GM18868 (cell line): ENCODE results near the gene LCLAT1.
"Not testable (repeated sequence)": the region's sequence is repeated elsewhere in the genome, so short reads cannot be mapped to it uniquely, and the experiment has no call there.

Source experiments
- ATAC-seq: cut with Tn5 transposase; IDR thresholded peaks from one replicate; pipeline ENCODE4 v1.9.1; 2021; ENCODE audit warnings: mild to moderate bottlenecking, moderate library complexity; ENCODE audit not compliant: unreplicated experiment

Gene LCLAT1

DNA sequence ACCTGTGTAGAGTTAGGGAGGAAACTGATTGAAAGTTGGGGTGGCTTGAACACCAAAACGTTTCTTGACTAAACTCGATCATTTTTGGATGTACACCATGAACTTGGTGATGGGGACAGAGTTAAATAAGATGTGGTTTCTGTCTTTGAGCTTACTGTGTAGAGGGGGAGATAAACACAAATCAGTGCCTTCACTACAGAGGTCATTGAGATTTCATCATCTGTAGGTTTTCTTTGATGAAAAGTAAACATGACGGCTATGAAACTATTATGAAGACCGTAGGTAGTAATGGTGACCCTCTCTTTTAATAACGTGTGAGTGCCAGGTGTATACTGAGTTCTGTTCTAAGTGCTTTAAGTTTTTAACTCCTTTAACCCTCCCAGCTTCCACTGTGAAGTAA is 6.5 kb downstream of the LCLAT1 start:
- no peak for ATAC-seq

DNA sequence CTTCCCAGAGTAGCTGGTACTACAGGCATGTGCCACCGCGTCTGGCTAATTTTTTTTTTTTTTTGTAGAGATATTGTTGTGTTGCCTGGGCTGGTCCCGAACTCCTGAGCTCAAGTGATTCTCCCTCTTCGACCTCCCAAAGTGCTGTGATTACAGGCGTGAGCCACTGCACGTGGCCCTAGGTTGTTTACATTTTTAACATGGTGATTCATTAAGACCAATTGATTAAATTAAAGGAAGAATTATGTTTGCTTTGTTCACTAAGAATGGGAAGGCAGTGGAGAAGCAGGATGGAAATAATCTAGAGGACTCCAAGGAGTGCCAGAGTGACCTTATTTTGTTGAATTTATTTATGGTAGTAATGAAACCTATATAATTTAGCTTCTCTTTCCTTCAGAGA is 7.5 kb downstream of the LCLAT1 start:
- no peak for ATAC-seq

DNA sequence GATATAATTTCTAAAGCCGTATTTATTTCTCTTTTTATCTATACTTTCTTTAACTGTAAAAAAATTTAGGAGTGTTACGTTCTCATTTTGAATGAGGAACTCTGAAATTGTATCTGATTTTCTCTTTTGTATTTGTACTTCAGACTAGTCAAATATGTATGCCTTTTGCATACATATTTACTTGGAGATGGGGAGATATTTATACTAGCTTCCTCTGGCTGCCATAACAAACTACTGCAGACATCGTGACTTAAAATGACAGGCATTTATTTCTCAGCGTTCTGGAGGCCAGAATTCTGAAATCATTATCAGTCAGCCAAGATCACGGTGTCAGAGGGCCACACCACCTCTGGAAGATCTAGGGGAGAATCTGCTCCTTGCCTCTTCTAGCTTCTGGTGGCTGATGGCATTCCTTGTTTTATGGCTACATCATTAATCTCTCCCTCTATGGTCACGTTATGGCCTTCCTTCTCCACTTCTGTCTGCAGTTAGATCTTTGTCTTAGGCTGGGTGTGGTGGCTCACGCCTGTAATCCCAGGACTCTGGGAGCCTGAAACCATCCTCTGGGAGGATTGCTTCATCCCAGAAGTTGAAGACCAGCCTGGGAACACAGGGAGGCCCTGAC is 8.2 kb downstream of the LCLAT1 start:
- ATAC-seq: no peak

DNA sequence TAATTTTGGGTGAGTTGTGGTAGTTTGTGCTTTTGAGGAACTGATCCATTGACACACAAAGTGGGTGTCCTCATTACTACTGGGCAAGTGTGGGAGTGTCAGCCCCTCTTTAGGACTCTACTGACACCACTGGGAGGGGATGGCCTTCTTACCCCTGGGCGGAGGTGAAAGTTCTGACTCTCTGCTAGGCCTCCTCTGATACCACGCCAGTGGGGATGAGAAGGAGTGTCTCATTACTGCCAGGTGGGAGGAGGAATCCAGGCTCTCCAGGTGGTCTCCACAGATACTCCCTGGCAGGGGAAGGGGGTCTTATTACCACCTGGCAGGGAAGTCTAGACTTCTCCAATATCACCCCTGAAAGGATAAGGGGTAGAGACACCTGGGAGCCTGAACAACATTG is 9.1 kb downstream of the LCLAT1 start:
- no peak for ATAC-seq

DNA sequence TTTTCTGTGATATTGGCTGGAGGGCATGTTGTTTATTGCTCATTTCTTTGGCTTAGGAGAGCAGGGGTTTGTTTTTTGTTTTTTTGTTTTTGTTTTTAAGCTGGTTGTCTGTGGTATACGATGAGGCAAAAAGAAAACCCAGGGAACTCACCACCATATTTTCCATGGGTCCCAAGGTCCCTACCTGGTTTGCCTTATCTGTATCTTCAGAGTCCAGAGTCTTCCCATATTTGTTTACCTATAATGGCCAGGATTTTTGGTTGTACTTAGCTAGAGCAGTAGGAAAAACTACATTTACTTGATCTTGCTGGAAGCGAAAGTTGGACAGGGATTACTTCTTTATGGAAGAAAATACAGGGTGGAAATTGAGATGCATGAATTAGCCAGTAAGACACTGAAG is 9.5 kb downstream of the LCLAT1 start:
- no peak for ATAC-seq

DNA sequence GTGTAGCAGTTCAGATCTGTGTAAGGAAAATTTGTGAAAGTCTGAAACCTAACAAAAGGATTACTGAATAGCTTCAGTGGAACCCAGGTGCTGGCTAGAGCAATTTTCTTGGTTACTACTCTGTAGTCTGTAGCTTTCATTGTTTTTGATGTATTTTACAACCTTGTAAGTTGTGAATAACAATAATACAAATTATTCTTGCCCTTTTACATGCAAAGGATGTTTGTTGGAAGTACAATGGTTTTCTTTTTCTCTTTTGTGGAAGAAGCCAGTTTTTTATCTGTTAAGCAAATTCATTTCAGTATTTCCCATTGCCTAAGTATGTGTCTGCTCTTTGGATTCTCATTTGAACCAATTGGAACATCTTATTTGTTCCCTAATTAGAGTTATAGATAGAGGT is 10.2 kb downstream of the LCLAT1 start:
- ATAC-seq: no peak

DNA sequence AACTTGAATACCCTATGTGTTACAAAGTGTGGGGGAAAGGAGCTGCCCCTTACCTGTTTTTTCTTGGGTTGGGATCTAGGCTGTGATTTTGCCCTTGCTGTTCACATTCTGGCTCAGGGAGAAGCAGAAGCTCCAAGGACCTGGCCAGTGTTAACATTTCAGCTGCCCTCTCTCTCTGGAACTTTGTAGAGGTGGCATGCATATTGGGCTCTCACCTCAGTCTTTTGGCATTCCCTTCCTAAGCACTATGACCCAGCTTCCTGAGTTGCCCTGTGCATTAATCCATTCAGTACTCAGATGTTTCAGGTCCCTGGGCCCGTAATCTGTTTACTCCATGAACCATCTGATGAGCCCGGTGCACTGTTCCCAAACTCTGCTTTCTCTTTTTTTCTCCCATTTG is 12.1 kb downstream of the LCLAT1 start:
- ATAC-seq: no peak

DNA sequence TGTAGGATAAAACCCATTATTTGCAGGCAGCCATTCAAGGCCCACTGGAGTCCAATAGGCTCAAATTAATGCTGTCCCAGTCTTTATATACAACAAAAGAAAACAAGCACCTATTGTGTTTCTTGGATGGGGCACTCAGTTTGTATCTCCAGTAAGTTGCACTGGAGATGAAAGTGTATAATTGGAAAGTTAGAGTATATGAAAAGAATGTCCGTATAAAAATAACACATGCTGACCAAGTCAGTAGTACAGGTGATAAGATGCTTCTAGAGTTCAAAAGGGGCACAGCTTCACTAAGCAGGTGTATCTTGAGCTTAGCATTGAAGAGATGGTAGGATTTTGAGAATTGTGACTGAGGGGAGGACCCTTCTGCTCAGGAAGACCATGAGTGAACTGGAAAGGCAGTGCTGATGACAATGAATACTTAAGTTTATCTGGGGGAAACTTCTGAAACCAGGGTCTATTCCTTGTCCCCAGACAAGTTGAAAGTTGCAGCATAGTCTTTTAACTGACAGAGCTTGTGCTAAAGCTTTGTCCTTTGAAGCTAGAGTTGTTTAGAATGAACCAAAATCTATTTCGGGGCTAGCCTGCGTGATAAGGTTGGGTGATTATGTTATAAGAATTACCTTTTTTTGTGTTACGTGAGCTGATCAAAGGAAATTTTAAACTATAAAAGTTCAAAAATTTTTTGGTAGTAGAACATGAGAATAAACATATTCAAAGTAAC is 15.2 kb downstream of the LCLAT1 start:
- ATAC-seq: no peak

DNA sequence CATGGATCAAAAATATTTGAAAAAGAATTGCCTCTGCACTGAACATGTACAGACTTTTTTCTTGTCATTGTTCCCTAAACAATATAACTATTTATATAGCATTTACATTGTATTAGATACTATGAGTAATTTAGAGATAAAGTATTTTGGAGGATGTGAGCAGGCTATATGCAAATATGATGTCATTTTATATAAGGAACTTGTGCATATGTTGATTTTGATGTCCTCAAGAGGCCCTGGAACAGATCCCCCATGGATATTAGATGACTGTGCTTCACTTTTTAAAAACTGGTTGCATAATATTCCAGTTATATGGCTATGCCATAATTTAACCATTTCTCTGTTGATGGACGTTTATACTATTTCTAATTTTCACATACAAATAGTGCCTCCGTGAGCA is 16.5 kb downstream of the LCLAT1 start:
- no peak for ATAC-seq

DNA sequence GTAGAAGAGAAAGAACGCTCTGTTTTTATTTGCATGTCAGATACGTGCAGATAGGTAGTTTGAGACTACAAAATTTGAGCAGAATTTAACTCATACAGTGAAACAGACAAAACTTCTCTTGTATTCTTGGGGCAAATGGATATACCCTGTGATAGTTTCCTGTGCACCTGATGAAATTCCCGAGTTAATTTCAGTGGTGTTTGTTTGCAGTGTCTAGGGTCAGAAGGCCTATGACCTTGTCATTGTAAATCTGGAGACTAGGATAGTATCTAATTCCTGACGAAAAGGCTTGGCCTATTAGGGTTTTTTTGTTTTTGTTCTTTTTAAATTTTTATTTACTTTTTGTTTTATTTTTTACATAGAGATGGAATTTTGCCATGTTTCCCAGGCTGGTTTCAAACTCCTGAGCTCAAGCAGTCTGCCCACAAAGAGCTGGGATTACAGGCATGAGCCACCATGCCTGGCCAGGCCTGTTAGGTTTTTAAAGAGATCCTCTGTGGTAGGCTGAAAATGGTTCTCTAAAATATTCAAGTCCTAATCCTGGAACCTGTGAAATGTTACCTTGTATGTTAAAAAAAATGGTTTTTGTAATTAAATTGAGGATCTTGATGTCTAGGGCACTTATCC is 17.6 kb downstream of the LCLAT1 start:
- ATAC-seq: no peak

DNA sequence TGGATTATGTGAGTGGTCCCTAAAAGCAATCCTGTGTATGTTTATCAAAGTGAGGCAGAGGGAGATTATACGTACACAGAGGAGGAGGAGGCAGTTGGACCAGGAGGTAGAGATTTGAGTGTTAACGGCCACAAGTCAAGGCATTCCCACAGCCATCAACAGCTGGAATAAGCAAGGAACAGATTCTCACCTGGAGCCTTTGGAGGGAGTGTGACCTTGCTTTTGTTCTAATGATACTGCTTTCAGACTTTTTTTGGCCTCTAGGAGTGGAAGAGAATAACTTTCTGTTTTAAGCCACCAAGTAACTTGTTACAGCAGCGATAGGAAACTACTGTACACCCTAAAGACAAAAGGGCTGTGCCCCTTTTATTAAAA is 18.1 kb downstream of the LCLAT1 start:
- no peak for ATAC-seq

DNA sequence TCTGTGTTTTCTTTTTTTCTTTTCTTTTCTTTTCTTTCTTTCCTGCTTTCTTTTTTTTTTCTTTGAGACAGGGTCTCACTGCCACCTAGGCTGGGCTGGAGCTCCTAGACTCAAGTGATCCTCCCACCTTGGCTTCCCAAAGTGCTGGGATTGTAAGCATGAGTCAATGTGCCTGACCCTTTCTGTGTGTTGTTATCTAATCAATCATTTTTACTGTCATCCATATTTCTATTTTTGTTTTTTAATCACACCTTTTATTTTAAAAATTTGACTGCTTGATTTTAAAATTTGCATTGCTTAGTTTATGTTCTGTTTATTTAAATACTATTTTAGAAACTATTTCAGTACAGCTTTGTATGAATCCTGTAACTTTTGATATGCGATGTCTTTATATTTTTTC is 19.2 kb downstream of the LCLAT1 start:
- no peak for ATAC-seq

DNA sequence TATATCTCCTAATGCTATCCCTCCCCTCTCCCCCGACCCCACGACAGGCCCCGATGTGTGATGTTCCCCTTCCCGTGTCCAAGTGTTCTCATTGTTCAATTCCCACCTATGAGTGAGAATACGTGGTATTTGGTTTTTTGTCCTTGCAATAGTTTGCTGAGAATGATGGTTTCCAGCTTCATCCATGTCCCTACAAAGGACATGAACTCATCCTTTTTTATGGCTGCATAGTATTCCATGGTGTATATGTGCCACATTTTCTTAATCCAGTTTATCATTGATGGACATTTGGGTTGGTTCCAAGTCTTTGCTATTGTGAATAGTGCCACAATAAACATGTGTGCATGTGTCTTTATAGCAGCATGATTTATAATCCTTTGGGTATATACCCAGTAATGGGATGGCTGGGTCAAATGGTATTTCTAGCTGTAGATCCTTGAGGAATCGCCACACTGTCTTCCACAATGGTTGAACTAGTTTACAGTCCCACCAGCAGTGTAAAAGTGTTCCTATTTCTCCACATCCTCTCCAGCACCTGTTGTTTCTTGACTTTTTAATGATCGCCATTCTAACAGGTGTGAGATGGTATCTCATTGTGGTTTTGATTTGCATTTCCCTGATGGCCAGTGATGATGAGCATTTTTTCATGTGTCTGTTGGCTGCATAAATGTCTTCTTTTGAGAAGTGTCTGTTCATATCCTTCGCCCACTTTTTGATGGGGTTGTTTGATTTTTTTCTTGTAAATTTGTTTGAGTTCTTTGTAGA is 20.2 kb downstream of the LCLAT1 start:
- not testable (repeated sequence) for ATAC-seq

DNA sequence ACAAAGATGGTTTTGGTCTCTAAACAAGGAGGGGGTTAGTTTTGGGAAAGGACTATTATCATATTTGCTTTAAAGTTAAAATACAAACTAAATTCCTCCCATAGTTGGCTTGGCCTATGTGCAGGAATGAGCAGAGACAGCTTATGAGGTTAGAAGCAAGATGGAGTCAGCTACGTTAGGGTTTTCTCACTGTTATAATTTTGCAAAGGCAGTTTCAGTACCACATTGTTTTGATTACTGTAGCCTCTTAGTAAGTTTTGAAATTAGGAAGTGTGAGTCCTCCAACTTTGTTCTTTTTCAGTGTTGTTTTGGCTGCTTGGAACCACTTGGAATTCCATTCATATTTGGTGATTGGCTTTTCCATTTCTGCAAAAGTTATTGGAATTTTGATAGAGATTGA is 23.4 kb downstream of the LCLAT1 start:
- no peak for ATAC-seq

DNA sequence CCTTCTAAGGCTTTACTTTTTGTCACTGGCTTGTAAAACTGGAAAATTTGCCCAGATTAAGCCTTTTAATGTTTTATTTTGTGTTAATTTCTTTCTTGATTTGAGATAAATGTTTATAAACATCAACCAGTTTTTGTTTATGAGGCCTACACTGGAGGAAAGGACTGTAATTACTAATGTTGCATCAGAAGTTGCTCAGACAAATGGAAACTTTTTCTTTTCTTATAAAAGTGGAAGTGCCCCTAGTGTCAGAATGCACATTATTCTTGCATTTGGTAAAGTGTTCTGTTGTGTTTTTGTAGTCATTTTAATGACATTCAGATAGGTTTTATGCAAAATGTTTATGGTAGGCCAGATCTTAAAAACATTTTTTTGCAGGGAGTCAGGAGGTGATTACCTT is 25.3 kb downstream of the LCLAT1 start:
- no peak for ATAC-seq

DNA sequence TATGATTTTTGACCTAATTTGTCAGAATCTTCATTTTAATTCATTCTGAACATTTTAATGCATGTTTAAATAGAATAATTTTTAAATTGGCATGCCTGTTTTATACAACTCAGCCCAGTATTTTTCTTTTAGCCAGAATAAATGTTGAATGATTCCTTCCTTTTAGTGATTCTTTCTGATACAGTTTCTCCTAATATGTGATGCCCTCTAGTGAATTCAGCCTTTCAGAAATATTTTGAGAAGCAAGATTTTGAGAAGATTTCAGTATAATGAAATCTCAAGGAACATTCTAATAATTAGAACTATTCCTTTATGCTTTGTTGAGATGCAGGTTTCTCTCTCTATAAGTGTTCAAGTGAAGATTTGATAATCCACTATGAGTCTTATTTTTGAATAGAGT is 28.5 kb downstream of the LCLAT1 start:
- ATAC-seq: no peak

DNA sequence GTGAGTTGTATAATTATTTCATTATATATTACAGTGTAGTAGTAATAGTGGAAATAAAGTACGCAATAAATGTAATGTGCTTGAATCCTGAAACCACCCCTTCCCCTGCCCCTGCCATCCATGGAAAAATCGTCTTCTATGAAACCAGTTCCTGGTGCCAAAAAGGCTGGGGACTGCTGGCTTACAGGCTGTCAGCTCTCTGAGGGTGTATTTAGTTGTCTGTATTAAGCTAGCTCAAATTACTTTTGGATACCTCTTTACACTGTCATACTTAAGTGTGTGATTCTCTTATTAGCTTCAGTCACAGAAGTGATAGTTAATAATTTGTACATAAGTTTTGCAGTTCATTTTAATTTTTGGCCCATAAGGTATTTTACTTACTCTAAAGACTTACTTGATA is 29.6 kb downstream of the LCLAT1 start:
- no peak for ATAC-seq

DNA sequence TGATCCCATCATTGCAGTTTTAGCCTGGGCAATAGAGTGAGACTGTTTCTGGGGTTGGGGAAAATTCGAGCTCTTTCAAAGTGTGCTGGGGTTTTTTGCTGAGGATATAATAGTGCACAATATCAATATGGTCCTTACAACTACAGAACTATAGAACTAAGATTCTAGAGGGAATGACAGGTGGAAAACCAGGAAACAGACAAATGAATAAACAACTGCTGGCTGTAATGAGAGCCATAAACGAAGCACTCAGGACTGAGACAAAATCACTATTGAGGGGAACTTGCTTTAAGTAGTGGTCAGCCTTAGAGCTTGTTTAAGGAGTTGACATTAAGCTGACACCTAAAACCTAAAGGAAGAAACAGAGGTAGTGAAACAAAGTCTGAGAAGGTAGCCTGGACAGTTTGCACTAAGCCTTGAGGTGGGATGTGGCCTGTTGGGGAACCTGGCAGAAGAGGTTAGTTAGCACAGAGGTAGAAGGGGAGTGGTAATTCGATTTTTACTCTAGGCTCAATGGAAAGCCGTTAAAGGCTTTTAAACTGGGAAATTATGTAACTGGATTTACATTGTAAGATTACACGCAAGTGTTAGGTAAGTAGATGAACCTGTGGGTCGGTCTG is 33.8 kb downstream of the LCLAT1 start:
- no peak for ATAC-seq

DNA sequence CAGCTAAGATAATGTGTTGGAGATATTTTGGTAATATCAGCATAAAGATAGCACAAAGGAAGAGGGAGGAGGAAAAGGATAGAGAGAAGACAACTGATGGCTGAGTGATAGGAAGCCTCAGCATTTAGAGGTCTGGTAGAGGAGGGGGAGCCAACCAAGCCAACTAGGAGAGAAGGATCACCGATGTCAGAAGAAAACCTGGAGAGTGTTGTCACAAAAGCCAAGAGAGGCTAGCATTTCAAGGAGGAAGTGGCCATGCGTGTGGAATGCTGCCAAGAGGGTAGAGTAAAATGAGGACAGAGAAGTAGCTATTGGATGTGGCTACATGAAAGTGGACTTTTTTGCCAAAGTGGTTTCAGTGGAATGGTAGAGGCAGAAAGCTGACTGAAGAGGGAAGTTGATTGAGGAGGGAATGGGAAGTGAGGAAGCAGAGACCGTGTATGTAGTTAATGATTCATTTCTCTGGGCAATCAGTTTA is 34.3 kb downstream of the LCLAT1 start:
- no peak for ATAC-seq

DNA sequence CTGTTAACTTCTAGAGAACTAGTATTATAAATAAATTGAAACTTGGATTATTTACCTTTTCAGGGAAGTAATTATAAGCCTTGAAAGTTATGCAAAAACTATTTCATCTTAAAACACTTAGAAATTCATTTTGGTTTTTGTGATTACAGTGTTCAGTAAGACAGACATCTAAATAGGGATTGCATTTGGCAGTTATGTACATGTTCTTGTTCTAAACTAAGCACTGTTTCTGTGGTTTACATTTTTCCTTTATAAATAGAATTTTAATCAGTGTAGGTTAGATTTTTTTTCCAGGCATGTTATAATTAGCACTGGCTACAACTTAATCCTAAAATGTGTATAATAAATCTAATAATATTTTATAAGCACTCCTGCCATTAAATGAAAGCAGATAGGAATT is 35.0 kb downstream of the LCLAT1 start:
- ATAC-seq: no peak

DNA sequence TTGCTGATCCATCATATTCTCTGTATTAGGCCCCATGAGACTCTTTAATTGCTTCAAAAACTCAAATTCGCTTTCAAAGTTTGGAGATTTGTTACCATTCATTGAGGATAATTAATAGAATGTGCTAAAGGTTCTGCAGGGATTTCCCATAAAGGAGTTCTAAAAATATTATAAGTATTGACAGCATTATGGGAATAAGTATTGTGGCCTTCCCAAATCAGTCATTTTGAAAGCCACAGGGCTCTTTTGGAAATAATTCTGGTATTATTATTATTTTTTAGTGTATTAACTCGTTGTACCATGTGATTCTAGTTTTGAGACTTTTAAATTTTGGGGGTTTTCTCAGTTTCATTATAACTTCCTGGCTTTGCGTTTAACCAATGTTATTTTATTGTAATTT is 37.1 kb downstream of the LCLAT1 start:
- ATAC-seq: no peak
